Smooth muscle cell (in vitro differentiated cells): ENCODE data around the gene BRF1. TPM values are rescaled to one million over a fixed set of nuclear protein-coding genes. Genes with fewer than 3 reads are reported as not detected.

ENCODE experiments used
- DNase-seq: peaks from one replicate; lab custom pipeline; 2025; ENCODE audit not compliant: unreplicated experiment; lab: John Stamatoyannopoulos, UW
- H2AFZ ChIP-seq: fragments of 200-600 bp; sonication (generic); 2 replicates; pipeline ENCODE4 v1.6.0; 2016; ENCODE audit warnings: antibody characterized with exemption, low read depth, mild to moderate bottlenecking
- H3F3A ChIP-seq: fragments of 200-600 bp; sonication (generic); 2 replicates; pipeline ENCODE4 v1.6.0; 2017; ENCODE audit warnings: antibody characterized with exemption, low read depth
- H3K27ac ChIP-seq: fragments of 200-600 bp; sonication (generic); 2 replicates; pipeline ENCODE4 v1.5.1; 2016; ENCODE audit warnings: low read depth, mild to moderate bottlenecking
- H3K27me3 ChIP-seq: fragments of 200-600 bp; sonication (generic); 2 replicates; pipeline ENCODE4 v1.6.1; 2016; ENCODE audit warnings: low read depth, mild to moderate bottlenecking
- H3K36me3 ChIP-seq: fragments of 200-600 bp; sonication (generic); 2 replicates; pipeline ENCODE4 v1.5.1; 2016; ENCODE audit warnings: low read depth
- H3K4me1 ChIP-seq: fragments of 200-600 bp; sonication (generic); 2 replicates; pipeline ENCODE4 v1.5.1; 2016; ENCODE audit warnings: low read depth
- H3K4me2 ChIP-seq: fragments of 200-600 bp; sonication (generic); 2 replicates; pipeline ENCODE4 v1.6.0; 2016; ENCODE audit warnings: mild to moderate bottlenecking
- H3K4me3 ChIP-seq: fragments of 200-600 bp; sonication (generic); 2 replicates; pipeline ENCODE4 v1.5.1; 2016; ENCODE audit warnings: mild to moderate bottlenecking
- H3K79me2 ChIP-seq: fragments of 200-600 bp; sonication (generic); 2 replicates; pipeline ENCODE4 v1.6.0; 2016; ENCODE audit warnings: low read depth, mild to moderate bottlenecking
- H3K9ac ChIP-seq: fragments of 200-600 bp; sonication (generic); 2 replicates; pipeline ENCODE4 v1.6.0; 2016; ENCODE audit warnings: low read depth
- H3K9me3 ChIP-seq: fragments of 200-600 bp; sonication (generic); replicated peaks from 2 replicates; pipeline ENCODE4 v1.5.1; 2016; ENCODE audit warnings: low read depth
- H4K20me1 ChIP-seq: fragments of 200-600 bp; sonication (generic); 2 replicates; pipeline ENCODE4 v1.6.0; 2016; ENCODE audit warnings: low read depth
- CTCF ChIP-seq: fragments of 200-600 bp; sonication (generic); IDR thresholded peaks from 2 replicates; pipeline ENCODE4 v1.5.1; 2017; ENCODE audit warnings: borderline replicate concordance, mild to moderate bottlenecking, antibody characterized with exemption; ENCODE audit not compliant: insufficient read depth, poor library complexity, severe bottlenecking
- WGBS: methylation state at CpG from one replicate; pipeline ENCODE4 v1.1.7; 2016; ENCODE audit warnings: low lambda C conversion rate; 5-methylcytosine and 5-hydroxymethylcytosine counted together
- polyA plus RNA-seq: library from polyadenylated mRNA; unstranded; fragments of >200 nt; fragmentation: Nextera tagmentation; extraction: Ambion mirVana; gene quantifications from 2 replicates; pipeline ENCODE4 v1.2.1, GENCODE V29; 2016
- total RNA-seq: library from RNA; depleted of rRNA; stranded (reverse); fragments of >200 nt; gene quantifications from 2 replicates; pipeline ENCODE4 v1.2.3, GENCODE V29; 2014

The BRF1 gene
- total and polyA plus RNA-seq, 2 experiments from 2014 or later, result 12.5 to 15.9 TPM

- Histone ChIP-seq H4K20me1 (peaks cover 20% of the 10 kb centered on the region), H3K9ac (no peak overlapping the region), H3K36me3 (no peaks in the 10 kb centered on the region), H2AFZ (no peak overlapping the region), H3F3A (no peaks in the 10 kb centered on the region), H3K9me3 (no peaks in the 10 kb centered on the region), H3K27ac (no peak overlapping the region), H3K4me3 (no peak overlapping the region), H3K27me3 (no peaks in the 10 kb centered on the region), H3K79me2 (no peaks in the 10 kb centered on the region), H3K4me2 (no peak overlapping the region), H3K4me1 (no peaks in the 10 kb centered on the region)
- WGBS, result 96% methylated on average over 30 of the region's 30 CpGs
- TF ChIP-seq CTCF, result no peak
- no peak for DNase-seq
Measured at GRCh38 chr14:105216490-105217247, 84.1 kb downstream of the BRF1 start.

DNA sequence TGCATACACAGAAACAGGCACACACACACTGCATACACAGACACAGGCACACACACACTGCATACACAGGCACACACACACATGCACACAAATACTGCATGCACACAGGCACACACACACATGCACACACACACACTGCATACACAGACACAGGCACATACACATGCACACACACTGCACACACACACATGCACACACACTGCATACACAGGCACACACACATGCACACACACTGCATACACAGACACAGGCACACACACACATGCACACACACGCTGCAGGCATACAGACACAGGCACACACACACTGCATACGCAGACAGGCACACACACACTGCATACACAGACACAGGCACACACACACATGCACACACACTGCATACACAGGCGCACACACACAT, 85.2 kb downstream of the BRF1 start:
- TF ChIP-seq CTCF, result no peak
- Histone ChIP-seq H3K79me2 (no peaks in the 10 kb centered on the region), H2AFZ (no peak overlapping the region), H3K4me1 (no peaks in the 10 kb centered on the region), H3K9ac (no peak overlapping the region), H3K4me2 (no peak overlapping the region), H3K9me3 (no peaks in the 10 kb centered on the region), H3F3A (no peaks in the 10 kb centered on the region), H3K27ac (no peak overlapping the region), H3K27me3 (no peaks in the 10 kb centered on the region), H3K4me3 (no peak overlapping the region), H4K20me1 (peaks cover 20% of the 10 kb centered on the region), H3K36me3 (no peaks in the 10 kb centered on the region)
- no peak for DNase-seq
- WGBS, result 81% methylated on average over 3 of the region's 3 CpGs

GRCh38 chr14:105214324-105214915, 86.4 kb downstream of the BRF1 start:
- WGBS, result 95% methylated on average over 14 of the region's 14 CpGs
- H3F3A ChIP-seq, result no peaks in the 10 kb centered on the region
- no peak overlapping the region for H2AFZ ChIP-seq
- no peaks in the 10 kb centered on the region for H3K79me2 ChIP-seq
- peaks cover 20% of the 10 kb centered on the region for H4K20me1 ChIP-seq
- H3K36me3 ChIP-seq, result no peaks in the 10 kb centered on the region
- H3K4me2 ChIP-seq, result no peak overlapping the region
- TF ChIP-seq CTCF, result no peak
- no peaks in the 10 kb centered on the region for H3K4me1 ChIP-seq
- no peak overlapping the region for H3K4me3 ChIP-seq
- H3K9me3 ChIP-seq, result no peaks in the 10 kb centered on the region
- no peak overlapping the region for H3K27ac ChIP-seq
- no peaks in the 10 kb centered on the region for H3K27me3 ChIP-seq
- no peak overlapping the region for H3K9ac ChIP-seq
- no peak for DNase-seq
